ENCODE measurements around the gene CNGA1. TPM values are rescaled to one million over a fixed set of nuclear protein-coding genes. Genes with fewer than 3 reads are reported as not detected.

CNGA1 gene
- polyA plus RNA-seq, 10 donors = 0.23 to 1.4 (median 0.50) TPM

DNA sequence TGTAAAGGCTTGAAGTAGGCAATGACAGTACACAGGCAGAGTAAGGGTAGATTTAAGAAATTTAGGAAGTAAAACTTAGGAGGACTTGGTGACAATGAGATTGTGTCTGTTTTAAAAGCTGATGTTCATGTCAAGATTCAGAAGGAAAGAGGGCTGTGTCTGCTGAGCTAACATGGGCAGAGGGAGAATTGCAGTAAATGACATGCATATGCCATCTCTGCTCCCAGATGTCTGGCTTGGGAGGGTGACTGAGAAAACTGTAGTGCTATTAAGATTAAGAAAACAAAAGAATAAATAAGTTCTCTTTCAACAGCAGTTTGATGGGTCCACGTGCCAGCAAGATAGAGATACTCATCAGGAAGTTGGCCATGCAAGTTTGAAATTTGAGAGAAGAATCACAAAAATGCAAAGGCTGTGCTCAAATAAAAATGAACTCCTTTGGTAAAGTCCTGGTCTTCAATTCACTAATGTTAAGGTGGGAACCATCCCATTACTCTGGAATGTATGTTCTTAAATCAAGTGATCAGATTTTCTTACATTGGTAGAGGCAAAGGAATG is 109.3 kb downstream of the CNGA1 start:
- no peak for DNase-seq

DNA sequence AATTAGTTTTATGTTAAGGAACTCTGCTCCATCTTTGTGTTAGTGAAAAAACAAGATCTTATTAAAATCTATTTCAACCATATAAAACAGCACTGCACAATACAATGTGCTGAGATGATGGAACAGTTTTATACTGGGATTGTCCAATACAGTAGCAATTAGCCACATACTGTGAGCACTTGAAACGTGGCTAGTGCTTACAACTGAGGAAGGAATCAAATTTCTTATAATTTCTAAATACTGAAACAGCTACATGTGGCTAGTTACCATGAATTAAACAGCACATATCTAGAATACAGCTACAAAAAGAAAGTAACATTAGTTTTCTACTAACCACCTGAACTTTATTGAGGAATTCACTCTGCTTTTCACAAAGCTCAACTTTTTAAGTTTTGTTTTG is 116.8 kb downstream of the CNGA1 start:
- DNase-seq = no peak

DNA sequence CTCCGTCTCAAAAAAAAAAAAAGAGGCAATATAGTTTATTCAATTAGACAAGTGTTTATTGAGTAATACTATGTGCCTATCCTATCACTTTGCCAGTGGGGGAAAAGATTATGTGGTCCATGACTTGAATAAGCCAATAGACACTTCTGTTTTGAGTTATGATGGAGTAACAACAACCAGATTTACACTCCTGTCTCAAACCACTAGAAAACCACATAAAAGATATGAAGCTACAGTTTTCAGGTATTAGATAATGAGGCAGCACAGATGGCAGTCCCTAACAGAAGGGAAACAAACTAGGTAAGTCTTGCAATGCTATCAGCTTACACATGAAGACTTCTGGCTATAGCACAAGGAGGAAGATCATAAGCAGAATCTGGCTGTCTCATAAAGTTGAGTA is 124.6 kb downstream of the CNGA1 start:
- DNase-seq = no peak

Other genes with a start within 250 kb of the CNGA1 start
- 10 to 100 TPM in 1 of 10 donors, 1 to 10 TPM in 8, under 1 TPM in 1; 0.84 to 10.7 (median 1.4) TPM for gene CORIN, start 178.6 kb downstream of the CNGA1 start, polyA plus RNA-seq (ENCODE audit: insufficient read length in 10 of 10)
- 10 to 100 TPM in 4 of 10 donors, 1 to 10 TPM in 6; 6.5 to 13.3 (median 9.6) TPM for gene NFXL1, start 102.1 kb downstream of the CNGA1 start, polyA plus RNA-seq (ENCODE audit: insufficient read length in 10 of 10)
- gene NIPAL1, start 91 bp upstream of the CNGA1 start, polyA plus RNA-seq (ENCODE audit: insufficient read length in 10 of 10) = 1 to 10 TPM; 1.8 to 6.0 (median 4.4) TPM
- 1 to 10 TPM in 3 of 10 donors, under 1 TPM in 7; 0.30 to 3.1 (median 0.60) TPM for gene TXK, start 117.6 kb upstream of the CNGA1 start, polyA plus RNA-seq (ENCODE audit: insufficient read length in 10 of 10)